ENCODE measurements around the gene ERGIC1.

GRCh38 chr5:172999372-172999973 is 165.4 kb downstream of the ERGIC1 start:
- TF ChIP-seq POLR2AphosphoS5 (IDR thresholded peaks at IDR 0.05) (no peak), POLR2A (IDR thresholded peaks at IDR 0.05) (no peak)

All from gastroesophageal sphincter (tissue), 2 donors.